AG04449 (cell line): ENCODE measurements around the gene RDH12.

Experiments
- CTCF ChIA-PET: fragments of 350-600 bp; formaldehyde crosslinking; extraction: SDS; loops from one replicate; lab custom pipeline; 2021; ENCODE audit warnings: antibody characterized with exemption; lab: Yijun Ruan, JAX
- POLR2A ChIA-PET: fragments of 400-600, 350-600 bp; formaldehyde crosslinking; extraction: SDS; loops from one replicate; lab custom pipeline; 2020; ENCODE audit warnings: antibody characterized with exemption, inconsistent platforms; lab: Yijun Ruan, JAX
- DNase-seq: peaks from one replicate; pipeline ENCODE4 v3.0.0-alpha.2; 2010; ENCODE audit warnings: low read depth, low spot score
- H3K4me3 ChIP-seq: 2 replicates; pipeline ENCODE4 v1.5.1; 2011; ENCODE audit warnings: low read depth, mild to moderate bottlenecking, control low read depth, low read length
- CTCF ChIP-seq: IDR thresholded peaks from one replicate; pipeline ENCODE4 v1.5.1; 2011; ENCODE audit warnings: mild to moderate bottlenecking, moderate library complexity, low read length, control low read depth, inconsistent platforms; ENCODE audit not compliant: insufficient read depth; ENCODE audit errors: missing control alignments

Gene RDH12

GRCh38 chr14:67763158-67763822 lies 61.6 kb downstream of the RDH12 start:
- H3K4me3 ChIP-seq: no peak overlapping the region
- DNase-seq: no peak
- CTCF ChIA-PET: interaction anchor here (1.8 kb wide), 1 partner anchor 14 kb away, joined by 4 read pairs; no protein-coding TSS in a partner anchor
- TF ChIP-seq CTCF: no peak
- POLR2A ChIA-PET: no interaction called here

- POLR2A ChIA-PET: no interaction called here
- no peak for TF ChIP-seq CTCF
- CTCF ChIA-PET: no interaction called here
- H3K4me3 ChIP-seq: no peak overlapping the region
- DNase-seq: no peak
Measured at GRCh38 chr14:67764496-67764895, 62.8 kb downstream of the RDH12 start.

GRCh38 chr14:67765192-67765834 lies 63.6 kb downstream of the RDH12 start:
- CTCF ChIA-PET: no interaction called here
- POLR2A ChIA-PET: no interaction called here
- no peak overlapping the region for H3K4me3 ChIP-seq
- no peak for TF ChIP-seq CTCF
- no peak for DNase-seq

- ChIA-PET CTCF (no interaction called here), POLR2A (no interaction called here)
- DNase-seq: no peak
- H3K4me3 ChIP-seq: no peak overlapping the region
- TF ChIP-seq CTCF: no peak
Measured at GRCh38 chr14:67766035-67766680, 64.5 kb downstream of the RDH12 start.

GRCh38 chr14:67768219-67768618 lies 66.5 kb downstream of the RDH12 start:
- POLR2A ChIA-PET: no interaction called here
- no peak for TF ChIP-seq CTCF
- CTCF ChIA-PET: interaction anchor here (1.2 to 1.5 kb wide), 3 partner anchors 8 to 197 kb away, joined by 3 to 4 read pairs (median 3); no protein-coding TSS in a partner anchor
- no peak overlapping the region for H3K4me3 ChIP-seq
- no peak for DNase-seq

- ChIA-PET CTCF (no interaction called here), POLR2A (no interaction called here)
- TF ChIP-seq CTCF: no peak
- H3K4me3 ChIP-seq: no peak overlapping the region
- no peak for DNase-seq
Measured at GRCh38 chr14:67773844-67774377, 72.2 kb downstream of the RDH12 start.
